Panc1 (cell line): Measurements from ENCODE around the gene FAM193A. TPM values are rescaled to one million over a fixed set of nuclear protein-coding genes. Genes with fewer than 3 reads are reported as not detected.

Source experiments
- ATAC-seq: fragments of 200-7000 bp; cut with Tn5 transposase; 2 replicates; pipeline ENCODE4 v1.9.1; 2020; ENCODE audit warnings: mild to moderate bottlenecking, moderate library complexity
- Bru-seq: library from RNA; stranded (reverse); fragments of 400-500 nt; gene quantifications from one replicate; lab custom pipeline; 2021; lab: Mats Ljungman, UMichigan
- BruChase-seq, 2 experiments: library from RNA; stranded (reverse); fragments of 400-500 nt; gene quantifications; one replicate each; lab custom pipeline; 2021; lab: Mats Ljungman, UMichigan
- BruUV-seq: library from RNA; stranded (reverse); fragments of 400-500 nt; replicated peaks from 2 replicates; lab custom pipeline; 2021; lab: Mats Ljungman, UMichigan
- CTCF ChIA-PET: fragments of 300-600 bp; sonication (Branson Sonifier 250); formaldehyde crosslinking; loops from one replicate; lab custom pipeline; 2022; ENCODE audit warnings: antibody characterized with exemption; lab: Charles Lee
- POLR2A ChIA-PET: fragments of 300-600 bp; sonication (Branson Sonifier 250); formaldehyde crosslinking; loops from one replicate; lab custom pipeline; 2022; ENCODE audit warnings: antibody characterized with exemption; lab: Charles Lee
- DNase-seq: peaks from one replicate; pipeline ENCODE4 v3.0.0-alpha.2; 2010; ENCODE audit warnings: low read depth, low spot score
- H3K27ac ChIP-seq: 2 replicates; pipeline ENCODE4 v1.5.1; 2011; ENCODE audit warnings: mild to moderate bottlenecking, low read length, inconsistent platforms
- H3K27me3 ChIP-seq: fragments of 200-500 bp; sonication (Bioruptor generic); 2 replicates; pipeline ENCODE4 v1.6.0; 2014; ENCODE audit warnings: low read length, inconsistent platforms; ENCODE audit not compliant: control insufficient read depth, insufficient read depth
- H3K36me3 ChIP-seq: fragments of 200-500 bp; sonication (Bioruptor generic); 2 replicates; pipeline ENCODE4 v1.5.1; 2014; ENCODE audit warnings: inconsistent platforms, mild to moderate bottlenecking, low read length, moderate library complexity; ENCODE audit not compliant: control insufficient read depth, insufficient read depth
- H3K4me1 ChIP-seq: 2 replicates; pipeline ENCODE4 v1.5.1; 2011; ENCODE audit warnings: inconsistent platforms, mild to moderate bottlenecking, low read length, moderate library complexity; ENCODE audit not compliant: control insufficient read depth, insufficient read depth
- H3K4me3 ChIP-seq, 2 experiments: 2 replicates each; pipeline ENCODE4 v1.5.1; 2011 to 2012; ENCODE audit warnings: low read depth in 2 of 2, low read length in 2 of 2, mild to moderate bottlenecking in 2 of 2, inconsistent platforms in 1 of 2, moderate library complexity in 1 of 2
- H3K9me3 ChIP-seq: fragments of 200-500 bp; sonication (Bioruptor generic); 2 replicates; pipeline ENCODE4 v1.5.1; 2014; ENCODE audit warnings: low read depth, mild to moderate bottlenecking, inconsistent platforms, low read length, moderate library complexity; ENCODE audit not compliant: control insufficient read depth, insufficient read depth
- POLR2AphosphoS5 ChIP-seq: IDR thresholded peaks from 2 replicates; pipeline ENCODE4 v1.6.1; 2012; ENCODE audit warnings: mild to moderate bottlenecking, low read depth, low read length, moderate library complexity
- SIN3A ChIP-seq: IDR thresholded peaks from 2 replicates; pipeline ENCODE4 v1.6.1; 2012; ENCODE audit warnings: low read depth, mild to moderate bottlenecking, low read length, moderate library complexity, borderline replicate concordance; ENCODE audit not compliant: insufficient read depth
- in situ Hi-C: cut with HindIII; loops from 2 replicates; pipeline ENCODE4 v1.10.0; 2016; ENCODE audit warnings: low sequenced_read_pairs, low pct_unique_long_range_greater_than_20kb
- intact Hi-C: fragments of 100-400 bp; cut with micrococcal nuclease; formaldehyde crosslinking; loops from one replicate; pipeline ENCODE4 v1.10.0; 2022; ENCODE audit not compliant: unreplicated experiment
- long read RNA-seq: library from polyadenylated mRNA; unstranded; transcript quantifications from one replicate; pipeline ENCODE4 v2.0.0, GENCODE V29; 2021; ENCODE audit not compliant: unreplicated experiment
- polyA plus RNA-seq: library from polyadenylated mRNA; unstranded; fragments of >200 nt; gene quantifications from one replicate; pipeline ENCODE4 v1.2.1, GENCODE V29; 2012; ENCODE audit warnings: missing spikeins; ENCODE audit not compliant: insufficient read length
- total RNA-seq: library from RNA; stranded (reverse); gene quantifications from one replicate; pipeline ENCODE4 v1.2.1, GENCODE V29; 2021; ENCODE audit not compliant: unreplicated experiment
- TF ChIP-seq, protein P1 (sequence below): fragments of 450-650 bp; IDR thresholded peaks from 2 replicates; pipeline ENCODE4 v1.5.1; 2017; ENCODE audit warnings: mild to moderate bottlenecking

FAM193A gene, protein sequence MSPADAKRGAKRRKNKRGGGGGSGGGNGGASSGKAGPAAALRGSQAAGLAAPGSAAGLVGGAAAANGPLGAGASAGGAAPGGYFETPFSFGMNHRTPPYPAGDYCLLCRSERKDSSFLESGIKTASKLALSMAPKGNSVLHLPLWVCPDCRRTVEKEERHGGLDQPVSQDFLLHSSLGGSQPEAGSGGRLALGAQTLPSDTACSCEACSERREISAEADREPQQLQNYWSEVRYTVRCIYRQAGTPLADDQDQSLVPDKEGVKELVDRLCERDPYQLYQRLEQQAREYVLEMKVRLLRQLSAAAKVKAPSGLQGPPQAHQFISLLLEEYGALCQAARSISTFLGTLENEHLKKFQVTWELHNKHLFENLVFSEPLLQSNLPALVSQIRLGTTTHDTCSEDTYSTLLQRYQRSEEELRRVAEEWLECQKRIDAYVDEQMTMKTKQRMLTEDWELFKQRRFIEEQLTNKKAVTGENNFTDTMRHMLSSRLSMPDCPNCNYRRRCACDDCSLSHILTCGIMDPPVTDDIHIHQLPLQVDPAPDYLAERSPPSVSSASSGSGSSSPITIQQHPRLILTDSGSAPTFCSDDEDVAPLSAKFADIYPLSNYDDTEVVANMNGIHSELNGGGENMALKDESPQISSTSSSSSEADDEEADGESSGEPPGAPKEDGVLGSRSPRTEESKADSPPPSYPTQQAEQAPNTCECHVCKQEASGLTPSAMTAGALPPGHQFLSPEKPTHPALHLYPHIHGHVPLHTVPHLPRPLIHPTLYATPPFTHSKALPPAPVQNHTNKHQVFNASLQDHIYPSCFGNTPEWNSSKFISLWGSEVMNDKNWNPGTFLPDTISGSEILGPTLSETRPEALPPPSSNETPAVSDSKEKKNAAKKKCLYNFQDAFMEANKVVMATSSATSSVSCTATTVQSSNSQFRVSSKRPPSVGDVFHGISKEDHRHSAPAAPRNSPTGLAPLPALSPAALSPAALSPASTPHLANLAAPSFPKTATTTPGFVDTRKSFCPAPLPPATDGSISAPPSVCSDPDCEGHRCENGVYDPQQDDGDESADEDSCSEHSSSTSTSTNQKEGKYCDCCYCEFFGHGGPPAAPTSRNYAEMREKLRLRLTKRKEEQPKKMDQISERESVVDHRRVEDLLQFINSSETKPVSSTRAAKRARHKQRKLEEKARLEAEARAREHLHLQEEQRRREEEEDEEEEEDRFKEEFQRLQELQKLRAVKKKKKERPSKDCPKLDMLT (N-terminal part only)
- total RNA-seq (25.7 TPM), Bru-seq, nascent RNA (percentile 82 among the genes with signal in this experiment), BruChase-seq, experiment 1, labeled RNA remaining after a 2-hour chase (percentile 73 among the genes with signal in this experiment), BruChase-seq, experiment 2, labeled RNA remaining after a 6-hour chase (percentile 77 among the genes with signal in this experiment)
- polyA plus RNA-seq = 16.8 TPM
- long read RNA-seq, full-length matches to known transcripts = 2 of 36 reads
- long read RNA-seq, partial matches to known transcripts = 16 of 36 reads
- long read RNA-seq, other reads (novel, unspliced or antisense) = 18 of 36 reads

DNA sequence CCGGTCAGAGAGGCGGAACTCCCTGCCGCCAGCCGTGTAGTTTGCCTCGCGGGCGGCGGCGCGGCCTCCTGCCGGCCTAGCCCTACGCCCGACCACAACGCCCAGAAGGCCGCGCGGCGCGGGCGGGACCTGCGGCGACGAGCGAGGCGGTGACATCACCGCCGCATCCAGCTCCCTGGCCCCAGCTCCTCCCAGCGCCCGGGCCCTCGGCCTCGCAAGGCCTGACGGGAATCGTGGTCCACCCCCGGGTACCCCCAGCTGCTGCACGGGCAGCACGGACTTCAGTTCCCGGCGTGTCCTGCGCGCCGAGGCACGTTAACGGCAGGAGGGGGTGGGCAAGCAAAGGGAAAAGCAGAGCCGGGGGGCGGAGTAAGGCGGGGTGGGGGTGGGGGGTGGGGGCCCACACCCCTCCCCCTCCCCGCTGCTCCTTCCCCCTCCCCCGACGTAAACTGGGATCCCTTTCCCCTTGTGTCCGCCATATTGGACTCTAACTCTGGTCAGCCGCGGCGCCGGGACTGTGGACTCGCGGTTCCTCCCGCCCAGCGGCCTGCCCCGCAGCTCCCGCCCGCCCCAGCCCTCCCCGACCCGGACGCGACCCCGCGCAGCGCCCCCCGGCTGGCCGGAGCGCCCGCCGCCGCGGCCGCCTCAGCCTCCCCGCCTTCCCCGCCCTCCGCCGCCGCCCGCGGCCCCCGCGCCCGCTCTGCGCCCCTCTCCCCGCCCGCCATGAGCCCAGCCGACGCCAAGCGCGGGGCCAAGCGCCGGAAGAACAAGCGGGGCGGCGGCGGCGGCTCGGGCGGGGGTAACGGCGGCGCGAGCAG, at the start of gene FAM193A:
Gene FAM193A, plus strand, starts transcription at position 455 of the 818 bp plus-strand sequence. Its CDS starts 269 bp downstream, at position 724.
- Histone ChIP-seq H3K4me1 (peaks cover 5% of the 10 kb centered on the region; the same call in 1 of the 2 replicates), H3K9me3 (no peaks in the 10 kb centered on the region), H3K4me3 (peak within 1 kb of the TSS; percentile 73 to 74), H3K27me3 (no peaks in the 10 kb centered on the region), H3K36me3 (no peaks in the 10 kb centered on the region; the same call in 1 of the 2 replicates), H3K27ac (peak within 1 kb of the TSS; percentile 84)
- no TSS peak for BruUV-seq
- ChIA-PET POLR2A (interaction anchor here (0.6 kb wide), 1 partner anchor 156 kb away, joined by 17 read pairs; no protein-coding TSS in a partner anchor), CTCF (interaction anchor here (0.6 kb wide), 1 partner anchor 368 kb away, joined by 6 read pairs; no protein-coding TSS in a partner anchor)
- ATAC-seq (peak; percentile 93), DNase-seq (peak; percentile 82)
- TF ChIP-seq POLR2AphosphoS5 = 0 out of 2 replicates have a peak, but pooled peaks have one; percentile 32
- TF ChIP-seq SIN3A = peak; percentile 25; the same call in 1 of the 2 replicates
- TF ChIP-seq, protein P1, sequence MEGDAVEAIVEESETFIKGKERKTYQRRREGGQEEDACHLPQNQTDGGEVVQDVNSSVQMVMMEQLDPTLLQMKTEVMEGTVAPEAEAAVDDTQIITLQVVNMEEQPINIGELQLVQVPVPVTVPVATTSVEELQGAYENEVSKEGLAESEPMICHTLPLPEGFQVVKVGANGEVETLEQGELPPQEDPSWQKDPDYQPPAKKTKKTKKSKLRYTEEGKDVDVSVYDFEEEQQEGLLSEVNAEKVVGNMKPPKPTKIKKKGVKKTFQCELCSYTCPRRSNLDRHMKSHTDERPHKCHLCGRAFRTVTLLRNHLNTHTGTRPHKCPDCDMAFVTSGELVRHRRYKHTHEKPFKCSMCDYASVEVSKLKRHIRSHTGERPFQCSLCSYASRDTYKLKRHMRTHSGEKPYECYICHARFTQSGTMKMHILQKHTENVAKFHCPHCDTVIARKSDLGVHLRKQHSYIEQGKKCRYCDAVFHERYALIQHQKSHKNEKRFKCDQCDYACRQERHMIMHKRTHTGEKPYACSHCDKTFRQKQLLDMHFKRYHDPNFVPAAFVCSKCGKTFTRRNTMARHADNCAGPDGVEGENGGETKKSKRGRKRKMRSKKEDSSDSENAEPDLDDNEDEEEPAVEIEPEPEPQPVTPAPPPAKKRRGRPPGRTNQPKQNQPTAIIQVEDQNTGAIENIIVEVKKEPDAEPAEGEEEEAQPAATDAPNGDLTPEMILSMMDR = no peak
- intact Hi-C loops = no loop called here
- in situ Hi-C loops = no loop called here

DNA sequence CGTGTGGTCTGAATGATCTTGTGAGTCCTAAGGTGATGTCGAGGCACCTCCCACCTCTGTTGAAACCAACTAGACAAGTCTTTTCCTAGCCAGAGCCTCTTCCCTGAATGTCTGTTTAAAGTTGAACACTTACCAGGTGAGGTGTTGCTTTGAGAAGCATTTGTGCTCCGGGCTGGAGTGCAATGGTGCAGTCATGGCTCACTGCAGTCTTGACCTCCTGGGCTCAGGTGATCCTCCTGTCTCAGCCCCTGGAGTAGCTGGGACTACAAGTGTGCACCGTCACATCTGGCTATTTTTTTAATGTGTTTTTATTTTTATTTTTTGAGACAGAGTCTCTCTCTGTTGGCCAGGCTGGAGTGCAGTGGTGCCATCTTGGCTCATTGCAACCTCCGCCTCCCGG, 49.5 kb upstream of the FAM193A start:
- ChIA-PET CTCF (no interaction called here), POLR2A (no interaction called here)
- Histone ChIP-seq H3K27me3 (no peaks in the 10 kb centered on the region), H3K4me1 (no peaks in the 10 kb centered on the region; the same call in 1 of the 2 replicates), H3K9me3 (no peaks in the 10 kb centered on the region), H3K27ac (no peak overlapping the region), H3K4me3 (no peak overlapping the region), H3K36me3 (no peaks in the 10 kb centered on the region; the same call in 1 of the 2 replicates)
- DNase-seq (no peak), ATAC-seq (no peak)
- in situ Hi-C loops (no loop called here), intact Hi-C loops (no loop called here)
- no TSS peak for BruUV-seq
- TF ChIP-seq SIN3A = no peak
- no peak for TF ChIP-seq POLR2AphosphoS5
